Caco-2 (cell line): ENCODE results near the gene CRAMP1. TPM values are rescaled to one million over a fixed set of nuclear protein-coding genes. Genes with fewer than 3 reads are reported as not detected.

Experiments
- BruUV-seq: library from RNA; stranded (reverse); fragments of 400-500 nt; replicated peaks from 2 replicates; lab custom pipeline; 2021; lab: Mats Ljungman, UMichigan
- CTCF ChIA-PET: fragments of 300-600 bp; sonication (Branson Sonifier 250); formaldehyde crosslinking; loops from one replicate; lab custom pipeline; 2022; ENCODE audit warnings: antibody characterized with exemption; lab: Charles Lee
- POLR2A ChIA-PET: fragments of 300-600 bp; sonication (Branson Sonifier 250); formaldehyde crosslinking; loops from one replicate; lab custom pipeline; 2022; ENCODE audit warnings: antibody characterized with exemption; lab: Charles Lee
- DNase-seq, 2 experiments: peaks; one replicate each; pipeline versions ENCODE4 v3.0.0 to v3.0.0-alpha.2; 2020 to 2022
- H3K27me3 ChIP-seq: replicated peaks from 2 replicates; pipeline ENCODE4 v1.6.0; 2011; ENCODE audit warnings: low read length; ENCODE audit not compliant: control insufficient read depth, insufficient read depth
- H3K36me3 ChIP-seq: 2 replicates; pipeline ENCODE4 v1.5.1; 2011; ENCODE audit warnings: low read length; ENCODE audit not compliant: control insufficient read depth, insufficient read depth
- H3K4me1 ChIP-seq: fragments of 250-450 bp; sonication (Bioruptor Pico); 2 replicates; pipeline ENCODE4 v1.5.1; 2020; ENCODE audit warnings: mild to moderate bottlenecking
- H3K4me3 ChIP-seq: 2 replicates; pipeline ENCODE4 v1.5.1; 2011; ENCODE audit warnings: low read depth, mild to moderate bottlenecking, control low read depth, low read length
- H3K9me3 ChIP-seq: fragments of 250-450 bp; sonication (Bioruptor Pico); 2 replicates; pipeline ENCODE4 v1.5.1; 2020; ENCODE audit warnings: mild to moderate bottlenecking, moderate library complexity
- H3K27ac Mint-ChIP-seq: one replicate; pipeline ENCODE4 v1.8.0; 2022; ENCODE audit warnings: mixed read lengths; ENCODE audit not compliant: unreplicated experiment
- H3K27me3 Mint-ChIP-seq: one replicate; pipeline ENCODE4 v1.8.0; 2022; ENCODE audit warnings: mixed read lengths; ENCODE audit not compliant: insufficient read depth, unreplicated experiment
- H3K36me3 Mint-ChIP-seq: one replicate; pipeline ENCODE4 v1.8.0; 2022; ENCODE audit warnings: mild to moderate bottlenecking, mixed read lengths; ENCODE audit not compliant: insufficient read depth, unreplicated experiment
- H3K4me1 Mint-ChIP-seq: one replicate; pipeline ENCODE4 v1.8.0; 2022; ENCODE audit warnings: low read depth, mixed read lengths; ENCODE audit not compliant: unreplicated experiment
- H3K4me3 Mint-ChIP-seq: one replicate; pipeline ENCODE4 v1.8.0; 2022; ENCODE audit warnings: mild to moderate bottlenecking, moderate library complexity, mixed read lengths; ENCODE audit not compliant: unreplicated experiment
- H3K9me3 Mint-ChIP-seq: one replicate; pipeline ENCODE4 v1.8.0; 2022; ENCODE audit warnings: mixed read lengths; ENCODE audit not compliant: unreplicated experiment
- CTCF ChIP-seq, 2 experiments: fragments of 200-600 bp in 1 of 2; IDR thresholded peaks; 1 replicate in 1 of 2; 2 replicates in 1 of 2; pipeline versions ENCODE4 v1.5.1 to v1.8.0; 2011 to 2022; ENCODE audit warnings: antibody characterized with exemption in 1 of 2, control low read depth in 1 of 2, inconsistent platforms in 1 of 2, low read depth in 1 of 2, low read length in 1 of 2, mild to moderate bottlenecking in 1 of 2, moderate library complexity in 1 of 2; ENCODE audit not compliant: insufficient read depth in 1 of 2, severe bottlenecking in 1 of 2, unreplicated experiment in 1 of 2
- intact Hi-C: fragments of 100-400 bp; cut with micrococcal nuclease; formaldehyde crosslinking; loops from one replicate; pipeline ENCODE4 v1.10.0; 2022; ENCODE audit not compliant: unreplicated experiment
- total RNA-seq: library from RNA; stranded (reverse); gene quantifications from 2 replicates; pipeline ENCODE4 v1.2.3, GENCODE V29; 2022

CRAMP1 gene
- total RNA-seq, 1 experiment from 2014 or later, result 24.7 TPM

GRCh38 chr16:1667916-1668315, 55.8 kb downstream of the CRAMP1 start:
- ChIA-PET POLR2A (interaction anchor here (0.6 kb wide), 1 partner anchor 10 kb away, joined by 4 read pairs; the partner anchor contains the start of gene JPT2), CTCF (no interaction called here)
- no peak overlapping the region for H3K4me3 Mint-ChIP-seq
- BruUV-seq, result no TSS peak
- no peaks in the 10 kb centered on the region for H3K4me1 Mint-ChIP-seq
- H3K36me3 ChIP-seq, result peaks cover 1% of the 10 kb centered on the region
- no peaks in the 10 kb centered on the region for H3K27me3 ChIP-seq
- H3K9me3 Mint-ChIP-seq, result no peaks in the 10 kb centered on the region
- H3K27me3 Mint-ChIP-seq, result no peaks in the 10 kb centered on the region
- intact Hi-C loops, result no loop called here
- H3K27ac Mint-ChIP-seq, result no peak overlapping the region
- DNase-seq, result no peak
- no peak for TF ChIP-seq CTCF (IDR thresholded peaks at IDR 0.05; ENCODE audit: insufficient read depth in 1 of 2, low read depth in 1 of 2, low read length in 1 of 2, severe bottlenecking in 1 of 2, unreplicated experiment in 1 of 2)
- H3K36me3 Mint-ChIP-seq, result peaks cover 53% of the 10 kb centered on the region
- no peak overlapping the region for H3K4me3 ChIP-seq
- H3K9me3 ChIP-seq, result no peaks in the 10 kb centered on the region
- no peaks in the 10 kb centered on the region for H3K4me1 ChIP-seq

- Mint-ChIP-seq H3K27me3 (no peaks in the 10 kb centered on the region), H3K4me3 (no peak overlapping the region), H3K36me3 (peaks cover 51% of the 10 kb centered on the region), H3K4me1 (no peaks in the 10 kb centered on the region), H3K9me3 (no peaks in the 10 kb centered on the region), H3K27ac (no peak overlapping the region)
- Histone ChIP-seq H3K4me3 (no peak overlapping the region), H3K9me3 (no peaks in the 10 kb centered on the region), H3K4me1 (no peaks in the 10 kb centered on the region), H3K36me3 (peaks cover 1% of the 10 kb centered on the region), H3K27me3 (no peaks in the 10 kb centered on the region)
- no peak for TF ChIP-seq CTCF (IDR thresholded peaks at IDR 0.05; ENCODE audit: insufficient read depth in 1 of 2, low read depth in 1 of 2, low read length in 1 of 2, severe bottlenecking in 1 of 2, unreplicated experiment in 1 of 2)
- no peak for DNase-seq
- POLR2A ChIA-PET, result no interaction called here
- CTCF ChIA-PET, result no interaction called here
- no TSS peak for BruUV-seq
- intact Hi-C loops, result no loop called here
Observed at GRCh38 chr16:1668612-1669319, 56.6 kb downstream of the CRAMP1 start.

GRCh38 chr16:1669698-1670097, 57.5 kb downstream of the CRAMP1 start:
- intact Hi-C loops, result loop anchor here (10.0 kb wide), 1 partner anchor 55 kb away; the partner anchor contains the start of genes CRAMP1 and IFT140
- DNase-seq, result no peak
- Mint-ChIP-seq H3K27me3 (no peaks in the 10 kb centered on the region), H3K36me3 (peaks cover 49% of the 10 kb centered on the region), H3K4me1 (no peaks in the 10 kb centered on the region), H3K27ac (no peak overlapping the region), H3K4me3 (no peak overlapping the region), H3K9me3 (no peaks in the 10 kb centered on the region)
- no peak for TF ChIP-seq CTCF (IDR thresholded peaks at IDR 0.05; ENCODE audit: insufficient read depth in 1 of 2, low read depth in 1 of 2, low read length in 1 of 2, severe bottlenecking in 1 of 2, unreplicated experiment in 1 of 2)
- Histone ChIP-seq H3K36me3 (no peaks in the 10 kb centered on the region; the same call in 1 of the 2 replicates), H3K27me3 (no peaks in the 10 kb centered on the region), H3K4me1 (peaks cover 2% of the 10 kb centered on the region; the same call in 1 of the 2 replicates), H3K4me3 (no peak overlapping the region), H3K9me3 (no peaks in the 10 kb centered on the region)
- no TSS peak for BruUV-seq
- CTCF ChIA-PET, result no interaction called here
- POLR2A ChIA-PET, result no interaction called here
